IPS-NIHi11 (cell line): ENCODE measurements around the gene DVL1.

ENCODE experiments used
- DNase-seq: peaks from one replicate; pipeline ENCODE4 v3.0.0; 2012; ENCODE audit warnings: mixed read lengths, low spot score

The DVL1 gene

GRCh38 chr1:1340791-1341548 is 8.2 kb downstream of the DVL1 start:
- no peak for DNase-seq

- no peak for DNase-seq
Measured at GRCh38 chr1:1340185-1340584, 9.0 kb downstream of the DVL1 start.

- DNase-seq = no peak
Measured at GRCh38 chr1:1338278-1338677, 10.9 kb downstream of the DVL1 start.

- peak; percentile 97 for DNase-seq
Measured at GRCh38 chr1:1337793-1338147, 11.4 kb downstream of the DVL1 start.

- DNase-seq = no peak
Measured at GRCh38 chr1:1336931-1337792, 12.1 kb downstream of the DVL1 start.

- no peak for DNase-seq
Measured at GRCh38 chr1:1336446-1336845, 12.8 kb downstream of the DVL1 start.

- DNase-seq = no peak
Measured at GRCh38 chr1:1335792-1336248, 13.4 kb downstream of the DVL1 start.

GRCh38 chr1:1335283-1335682 is 13.9 kb downstream of the DVL1 start:
- no peak for DNase-seq

- peak; percentile 96 for DNase-seq
Measured at GRCh38 chr1:1334835-1335234, 14.4 kb downstream of the DVL1 start.

GRCh38 chr1:1333551-1334241 is 15.5 kb downstream of the DVL1 start:
- DNase-seq = no peak

- DNase-seq = no peak
Measured at GRCh38 chr1:1332774-1333480, 16.3 kb downstream of the DVL1 start.

GRCh38 chr1:1332031-1332755 is 17.0 kb downstream of the DVL1 start:
- no peak for DNase-seq

- no peak for DNase-seq
Measured at GRCh38 chr1:1331068-1331965, 17.9 kb downstream of the DVL1 start, which contains the start of gene TAS1R3. Gene TAS1R3, plus strand, starts transcription at chr1:1331280. Its CDS starts 66 bp downstream, at chr1:1331346.

GRCh38 chr1:1330366-1331067 is 18.7 kb downstream of the DVL1 start:
- DNase-seq = no peak

GRCh38 chr1:1329304-1330210 is 19.7 kb downstream of the DVL1 start:
- DNase-seq = no peak

- no peak for DNase-seq
Measured at GRCh38 chr1:1328254-1328653, 21.0 kb downstream of the DVL1 start.

GRCh38 chr1:1327291-1327690 is 21.9 kb downstream of the DVL1 start:
- DNase-seq = no peak

- DNase-seq = no peak
Measured at GRCh38 chr1:1326075-1326605, 23.1 kb downstream of the DVL1 start.
